ENCODE measurements around the gene PLA2G2C.

PLA2G2C gene

GRCh38 chr1:20126041-20126805 lies 60.1 kb downstream of the PLA2G2C start:
- H3K36me3 ChIP-seq (ENCODE audit: insufficient read depth, low read length): no peaks in the 10 kb centered on the region
- H3K9me2 ChIP-seq (ENCODE audit: low read depth, low read length): no peaks in the 10 kb centered on the region
- no peak overlapping the region for H2AFZ ChIP-seq (ENCODE audit: low read length)
- TF ChIP-seq EZH2 (IDR thresholded peaks at IDR 0.05; ENCODE audit: borderline replicate concordance, low read length): no peak
- TF ChIP-seq CTCF (IDR thresholded peaks at IDR 0.05; ENCODE audit: low read length): no peak
- H3K27ac ChIP-seq (ENCODE audit: low read depth, low read length, poor library complexity, severe bottlenecking): no peak overlapping the region
- H3F3A ChIP-seq (ENCODE audit: insufficient read depth, low read length): no peaks in the 10 kb centered on the region
- H4K20me1 ChIP-seq (ENCODE audit: insufficient read depth, low read length): no peaks in the 10 kb centered on the region
- H3K79me2 ChIP-seq (ENCODE audit: insufficient read depth, low read length): no peaks in the 10 kb centered on the region
- H3K4me3 ChIP-seq (ENCODE audit: low read depth, low read length, poor library complexity, severe bottlenecking): no peak overlapping the region
- H3K9me3 ChIP-seq (ENCODE audit: low read length): no peaks in the 10 kb centered on the region
- H3K27me3 ChIP-seq (ENCODE audit: insufficient read depth, low read length): no peaks in the 10 kb centered on the region
- H3K4me2 ChIP-seq (ENCODE audit: low read length): no peak overlapping the region
- no peaks in the 10 kb centered on the region for H3K4me1 ChIP-seq (ENCODE audit: insufficient read depth, low read length, severe bottlenecking)
- H3K9ac ChIP-seq (ENCODE audit: low read length): no peak overlapping the region

GRCh38 chr1:20125100-20125499 lies 61.2 kb downstream of the PLA2G2C start:
- no peaks in the 10 kb centered on the region for H3K9me2 ChIP-seq (ENCODE audit: low read depth, low read length)
- H4K20me1 ChIP-seq (ENCODE audit: insufficient read depth, low read length): no peaks in the 10 kb centered on the region
- H3K27ac ChIP-seq (ENCODE audit: low read depth, low read length, poor library complexity, severe bottlenecking): no peak overlapping the region
- no peaks in the 10 kb centered on the region for H3F3A ChIP-seq (ENCODE audit: insufficient read depth, low read length)
- no peak overlapping the region for H3K9ac ChIP-seq (ENCODE audit: low read length)
- H3K36me3 ChIP-seq (ENCODE audit: insufficient read depth, low read length): no peaks in the 10 kb centered on the region
- no peak overlapping the region for H2AFZ ChIP-seq (ENCODE audit: low read length)
- no peak overlapping the region for H3K4me2 ChIP-seq (ENCODE audit: low read length)
- no peaks in the 10 kb centered on the region for H3K27me3 ChIP-seq (ENCODE audit: insufficient read depth, low read length)
- H3K4me3 ChIP-seq (ENCODE audit: low read depth, low read length, poor library complexity, severe bottlenecking): no peak overlapping the region
- H3K79me2 ChIP-seq (ENCODE audit: insufficient read depth, low read length): no peaks in the 10 kb centered on the region
- no peaks in the 10 kb centered on the region for H3K4me1 ChIP-seq (ENCODE audit: insufficient read depth, low read length, severe bottlenecking)
- TF ChIP-seq EZH2 (IDR thresholded peaks at IDR 0.05; ENCODE audit: borderline replicate concordance, low read length): no peak
- no peak for TF ChIP-seq CTCF (IDR thresholded peaks at IDR 0.05; ENCODE audit: low read length)
- no peaks in the 10 kb centered on the region for H3K9me3 ChIP-seq (ENCODE audit: low read length)

GRCh38 chr1:20124456-20125057 lies 61.8 kb downstream of the PLA2G2C start:
- Histone ChIP-seq H3K27ac (ENCODE audit: low read depth, low read length, poor library complexity, severe bottlenecking) (no peak overlapping the region), H3K27me3 (ENCODE audit: insufficient read depth, low read length) (no peaks in the 10 kb centered on the region), H3K4me3 (ENCODE audit: low read depth, low read length, poor library complexity, severe bottlenecking) (no peak overlapping the region), H3K36me3 (ENCODE audit: insufficient read depth, low read length) (no peaks in the 10 kb centered on the region), H3K9me2 (ENCODE audit: low read depth, low read length) (no peaks in the 10 kb centered on the region), H3K4me2 (ENCODE audit: low read length) (no peak overlapping the region), H2AFZ (ENCODE audit: low read length) (no peak overlapping the region), H3K9me3 (ENCODE audit: low read length) (no peaks in the 10 kb centered on the region), H3K9ac (ENCODE audit: low read length) (no peak overlapping the region), H3K4me1 (ENCODE audit: insufficient read depth, low read length, severe bottlenecking) (no peaks in the 10 kb centered on the region), H3F3A (ENCODE audit: insufficient read depth, low read length) (no peaks in the 10 kb centered on the region), H4K20me1 (ENCODE audit: insufficient read depth, low read length) (no peaks in the 10 kb centered on the region), H3K79me2 (ENCODE audit: insufficient read depth, low read length) (no peaks in the 10 kb centered on the region)
- TF ChIP-seq EZH2 (IDR thresholded peaks at IDR 0.05; ENCODE audit: borderline replicate concordance, low read length) (no peak), CTCF (IDR thresholded peaks at IDR 0.05; ENCODE audit: low read length) (no peak)
